ENCODE data around the gene GSTCD. TPM values are rescaled to one million over a fixed set of nuclear protein-coding genes. Genes with fewer than 3 reads are reported as not detected.

GSTCD gene
- total RNA-seq, 2 donors from 2014 or later: 10.0 to 20.8 TPM

DNA sequence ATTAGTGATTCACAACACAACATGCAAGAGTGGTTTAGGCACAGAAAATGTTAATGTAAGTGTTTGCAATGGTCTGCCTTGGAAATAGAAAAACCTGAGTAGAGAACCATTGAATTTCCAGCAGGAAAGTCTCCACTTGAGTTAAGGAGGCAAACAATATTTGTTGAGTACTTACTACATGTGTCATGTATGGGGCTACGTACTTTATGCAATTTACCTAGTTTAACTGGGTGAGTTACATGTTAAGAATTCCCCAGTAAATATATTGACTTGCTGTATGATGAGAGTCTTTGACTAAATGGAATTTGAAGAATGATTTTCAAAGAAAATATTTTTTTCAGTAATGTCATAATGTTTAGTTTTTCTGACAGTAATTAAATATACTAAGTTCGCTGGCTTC is 178.9 kb downstream of the GSTCD start:
- Histone ChIP-seq H3K27ac (no peak overlapping the region), H3K4me3 (no peak overlapping the region), H3K36me3 (no peaks in the 10 kb centered on the region), H3K9me3 (no peaks in the 10 kb centered on the region), H3K27me3 (replicated peaks; ENCODE audit: insufficient read depth) (no peaks in the 10 kb centered on the region), H3K4me1 (replicated peaks) (no peaks in the 10 kb centered on the region)
- no peak for DNase-seq (ENCODE audit: low spot score)
- TF ChIP-seq POLR2AphosphoS5 (IDR thresholded peaks at IDR 0.05) (no peak), POLR2A (IDR thresholded peaks at IDR 0.05) (no peak)
- TF ChIP-seq, protein P1, sequence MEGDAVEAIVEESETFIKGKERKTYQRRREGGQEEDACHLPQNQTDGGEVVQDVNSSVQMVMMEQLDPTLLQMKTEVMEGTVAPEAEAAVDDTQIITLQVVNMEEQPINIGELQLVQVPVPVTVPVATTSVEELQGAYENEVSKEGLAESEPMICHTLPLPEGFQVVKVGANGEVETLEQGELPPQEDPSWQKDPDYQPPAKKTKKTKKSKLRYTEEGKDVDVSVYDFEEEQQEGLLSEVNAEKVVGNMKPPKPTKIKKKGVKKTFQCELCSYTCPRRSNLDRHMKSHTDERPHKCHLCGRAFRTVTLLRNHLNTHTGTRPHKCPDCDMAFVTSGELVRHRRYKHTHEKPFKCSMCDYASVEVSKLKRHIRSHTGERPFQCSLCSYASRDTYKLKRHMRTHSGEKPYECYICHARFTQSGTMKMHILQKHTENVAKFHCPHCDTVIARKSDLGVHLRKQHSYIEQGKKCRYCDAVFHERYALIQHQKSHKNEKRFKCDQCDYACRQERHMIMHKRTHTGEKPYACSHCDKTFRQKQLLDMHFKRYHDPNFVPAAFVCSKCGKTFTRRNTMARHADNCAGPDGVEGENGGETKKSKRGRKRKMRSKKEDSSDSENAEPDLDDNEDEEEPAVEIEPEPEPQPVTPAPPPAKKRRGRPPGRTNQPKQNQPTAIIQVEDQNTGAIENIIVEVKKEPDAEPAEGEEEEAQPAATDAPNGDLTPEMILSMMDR (IDR thresholded peaks at IDR 0.05): no peak
- WGBS: 82% methylated on average over 2 of the region's 2 CpGs
- intact Hi-C loops (cut with DNase I): no loop called here

DNA sequence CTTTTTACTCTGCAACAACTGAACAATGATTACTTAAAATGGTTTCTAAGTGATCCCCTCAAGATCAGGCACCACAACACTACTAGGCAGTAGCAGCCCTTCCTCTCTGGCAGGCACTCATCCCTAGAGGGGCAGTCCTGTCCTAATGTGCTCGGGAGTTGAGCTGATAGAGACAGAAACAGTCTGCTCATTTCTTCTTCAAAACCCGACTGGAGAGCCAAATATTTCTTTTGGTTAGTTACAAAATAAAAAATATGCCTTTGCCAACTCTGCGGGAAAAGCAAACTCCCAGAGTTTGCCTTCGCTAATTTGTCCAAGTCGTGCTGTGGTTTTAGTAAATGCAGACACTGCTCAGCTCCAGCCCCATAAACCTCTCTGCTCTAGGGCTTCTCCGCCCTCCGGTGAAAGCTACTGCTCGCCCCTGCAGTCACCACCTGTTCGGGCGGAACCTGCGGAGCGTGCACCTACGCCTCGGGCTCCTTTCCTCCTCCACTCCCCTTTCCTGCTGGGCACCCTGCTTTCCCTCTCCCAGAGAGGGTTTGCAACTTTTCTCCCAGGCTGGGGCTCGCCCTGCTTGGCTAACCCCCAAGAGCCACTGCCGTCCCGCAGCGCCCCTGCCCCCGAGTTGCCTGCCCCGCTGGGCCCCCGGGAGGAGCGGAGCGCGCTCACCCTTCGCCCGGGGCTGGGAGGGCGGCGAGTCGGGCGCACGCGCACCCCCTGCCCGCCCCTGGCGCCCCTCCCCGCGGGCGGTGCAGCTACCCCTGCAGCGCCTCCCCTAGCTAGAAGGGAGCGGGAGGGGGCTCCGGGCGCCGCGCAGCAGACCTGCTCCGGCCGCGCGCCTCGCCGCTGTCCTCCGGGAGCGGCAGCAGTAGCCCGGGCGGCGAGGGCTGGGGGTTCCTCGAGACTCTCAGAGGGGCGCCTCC is 186.3 kb downstream of the GSTCD start, which contains the start of gene NPNT:
Gene NPNT, plus strand, starts transcription at position 812 of the 923 bp plus-strand sequence. CDS start 182 bp downstream, outside the sequence.
- WGBS: under 1% methylated on average over 54 of the region's 56 CpGs
- peak; percentile 49 for TF ChIP-seq POLR2A (IDR thresholded peaks at IDR 0.05)
- TF ChIP-seq POLR2AphosphoS5 (IDR thresholded peaks at IDR 0.05): peak; percentile 3
- TF ChIP-seq, protein P1 (IDR thresholded peaks at IDR 0.05): no peak
- intact Hi-C loops (cut with DNase I): loop anchor here (5.0 to 10.0 kb wide), 6 partner anchors 62 to 300 kb away; partner anchors contain the start of genes GSTCD and INTS12
- peak; percentile 48 for DNase-seq (ENCODE audit: low spot score)
- no peaks in the 10 kb centered on the region for H3K9me3 ChIP-seq
- H3K27ac ChIP-seq: peak within 1 kb of the TSS; percentile 80 to 89
- no peaks in the 10 kb centered on the region for H3K36me3 ChIP-seq
- no peaks in the 10 kb centered on the region for H3K27me3 ChIP-seq (replicated peaks; ENCODE audit: insufficient read depth)
- H3K4me1 ChIP-seq (replicated peaks): no peaks in the 10 kb centered on the region
- H3K4me3 ChIP-seq: peak within 1 kb of the TSS; percentile 51 to 67

DNA sequence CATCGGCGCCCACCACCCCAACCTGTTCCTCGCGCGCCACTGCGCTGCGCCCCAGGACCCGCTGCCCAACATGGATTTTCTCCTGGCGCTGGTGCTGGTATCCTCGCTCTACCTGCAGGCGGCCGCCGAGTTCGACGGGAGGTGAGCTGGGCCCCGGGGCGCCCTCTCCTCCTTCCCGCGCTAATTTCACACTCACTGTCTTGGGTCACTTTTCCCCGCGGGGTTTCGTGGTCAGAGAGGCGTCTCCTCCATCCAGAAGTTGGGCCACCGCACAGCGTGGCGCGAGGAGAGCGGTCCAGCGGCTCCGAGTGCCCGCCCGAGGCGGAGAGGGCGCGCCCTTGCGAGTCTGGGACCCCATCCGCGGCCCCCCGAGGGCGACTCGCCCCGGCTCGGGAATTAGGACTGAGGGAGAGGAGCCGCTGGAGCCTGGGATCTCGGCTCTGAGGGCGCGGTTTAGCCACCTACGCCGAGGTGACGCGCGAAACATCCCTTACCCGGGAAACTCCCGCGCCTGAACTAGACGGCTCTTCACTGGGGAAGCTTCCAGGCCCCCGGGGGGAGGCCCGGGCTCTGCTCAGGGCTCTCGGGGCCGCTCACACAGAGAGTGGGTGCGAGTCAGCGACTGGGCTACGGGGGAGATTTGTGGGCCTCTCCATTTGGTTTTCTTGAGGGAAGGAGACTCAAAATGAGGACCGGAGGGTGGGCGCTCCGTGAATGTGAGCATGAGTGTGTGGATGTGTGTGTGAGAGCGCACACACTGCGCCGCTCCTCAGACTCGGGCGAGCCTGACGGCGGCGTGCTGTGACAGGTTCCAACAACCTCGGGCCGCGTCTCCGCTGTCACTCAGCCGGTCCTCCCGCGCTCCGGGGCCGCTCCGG is 187.2 kb downstream of the GSTCD start:
- intact Hi-C loops (cut with DNase I): loop anchor here (5.0 to 10.0 kb wide), 5 partner anchors 61 to 299 kb away; no protein-coding TSS in a partner anchor
- WGBS: under 1% methylated on average over 84 of the region's 84 CpGs
- peak; percentile 10 for TF ChIP-seq POLR2A (IDR thresholded peaks at IDR 0.05)
- TF ChIP-seq POLR2AphosphoS5 (IDR thresholded peaks at IDR 0.05): no peak
- TF ChIP-seq, protein P1 (IDR thresholded peaks at IDR 0.05): peak in 2 of 4 experiments; percentile 30 to 34
- DNase-seq (ENCODE audit: low spot score): peak; percentile 67
- H3K27me3 ChIP-seq (replicated peaks; ENCODE audit: insufficient read depth): no peaks in the 10 kb centered on the region
- H3K4me3 ChIP-seq: peak overlapping the region; percentile 51 to 67
- H3K27ac ChIP-seq: peak overlapping the region; percentile 80 to 89
- H3K4me1 ChIP-seq (replicated peaks): no peaks in the 10 kb centered on the region
- no peaks in the 10 kb centered on the region for H3K9me3 ChIP-seq
- no peaks in the 10 kb centered on the region for H3K36me3 ChIP-seq

DNA sequence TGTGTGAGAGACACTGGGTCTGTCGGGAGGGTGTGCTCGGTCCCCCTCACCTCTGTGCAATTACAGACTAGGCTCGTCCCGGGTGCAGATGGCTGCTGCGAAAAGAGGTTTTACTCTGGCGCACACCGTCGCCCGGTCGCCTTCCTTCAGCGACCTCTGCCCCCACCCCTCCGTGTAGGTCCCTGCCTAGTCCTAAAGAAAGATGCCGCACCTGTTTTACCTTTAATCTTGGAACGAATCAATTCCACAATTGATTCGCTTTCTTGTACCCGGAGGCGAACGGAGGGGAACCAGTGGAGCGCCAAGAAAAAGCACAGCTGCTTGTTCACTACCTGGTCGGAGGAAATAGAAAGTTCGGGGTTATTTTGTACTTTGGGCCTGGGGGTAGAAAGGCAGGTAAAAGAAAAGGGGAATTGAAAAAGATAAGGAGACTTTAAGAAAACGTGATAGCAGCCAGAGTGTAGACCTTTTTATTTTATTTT is 187.9 kb downstream of the GSTCD start:
- Histone ChIP-seq H3K4me3 (peak overlapping the region; percentile 51 to 67), H3K27ac (peak overlapping the region; percentile 80 to 89), H3K4me1 (replicated peaks) (no peaks in the 10 kb centered on the region), H3K27me3 (replicated peaks; ENCODE audit: insufficient read depth) (no peaks in the 10 kb centered on the region), H3K9me3 (no peaks in the 10 kb centered on the region), H3K36me3 (no peaks in the 10 kb centered on the region)
- intact Hi-C loops (cut with DNase I): loop anchor here (5.0 to 10.0 kb wide), 5 partner anchors 61 to 298 kb away; no protein-coding TSS in a partner anchor
- TF ChIP-seq, protein P1 (IDR thresholded peaks at IDR 0.05): no peak
- no peak for TF ChIP-seq POLR2AphosphoS5 (IDR thresholded peaks at IDR 0.05)
- no peak for DNase-seq (ENCODE audit: low spot score)
- WGBS: 4% methylated on average over 22 of the region's 22 CpGs

Other genes with a start within 250 kb of the GSTCD start
- 100 to 1,000 TPM in 1 of 2 donors, 10 to 100 TPM in 1; 54.0 to 168 TPM for gene PPA2, start 234.7 kb upstream of the GSTCD start, total RNA-seq
- 10 to 100 TPM; 10.4 to 25.7 TPM for gene ARHGEF38, start 156.2 kb upstream of the GSTCD start, total RNA-seq
- gene INTS12, start 95 bp upstream of the GSTCD start, total RNA-seq: 10 to 100 TPM; 27.4 to 45.6 TPM
- 10 to 100 TPM; 25.2 to 53.0 TPM for gene NPNT, start 186.7 kb downstream of the GSTCD start, total RNA-seq

Data from prostate gland (tissue), 2 donors.